ENCODE data around the gene TACC2.

- no peak for TF ChIP-seq CTCF (conservative IDR thresholded peaks at IDR 0.05; ENCODE audit: low read length)
- no peak for TF ChIP-seq EZH2phosphoT487 (IDR thresholded peaks at IDR 0.05; ENCODE audit: borderline replicate concordance, low read depth, low read length)
Observed at GRCh38 chr10:122264931-122265330, 276.0 kb downstream of the TACC2 start.

Measured in OCI-LY7 (cell line).